K562 (cell line): Measurements from ENCODE around the gene NKIRAS1. TPM values are rescaled to one million over a fixed set of nuclear protein-coding genes. Genes with fewer than 3 reads are reported as not detected.
A peak's percentile ranks its signal among the peaks of the same experiment; 100 is the strongest.
"Not testable (repeated sequence)": the region's sequence is repeated elsewhere in the genome, so short reads cannot be mapped to it uniquely, and the experiment has no call there.

Source experiments
- ATAC-seq: fragments of 200-7000 bp; cut with Tn5 transposase; 3 replicates; pipeline ENCODE4 v1.9.1; 2020; ENCODE audit warnings: moderate library complexity
- BruUV-seq: library from RNA; stranded (reverse); fragments of 400-500 nt; replicated peaks from 2 replicates; lab custom pipeline; 2021; lab: Mats Ljungman, UMichigan
- CTCF ChIA-PET: fragments of 300-600 bp; formaldehyde crosslinking; extraction: SDS; loops from one replicate; lab custom pipeline; 2021; ENCODE audit warnings: low intra/inter-chr PET ratio; lab: Yijun Ruan, JAX
- POLR2A ChIA-PET: fragments of 300-600, 350-650 bp; sonication (Branson Sonifier 250); formaldehyde crosslinking; extraction: SDS; loops from one replicate; lab custom pipeline; 2021; ENCODE audit warnings: antibody characterized with exemption, inconsistent platforms; lab: Yijun Ruan, JAX
- DNase-seq, 4 experiments: peaks; one replicate each; pipeline versions ENCODE4 v3.0.0 to v3.0.0-alpha.2; 2011 to 2018; ENCODE audit warnings: low spot score in 3 of 4, mixed read lengths in 3 of 4; ENCODE audit errors: extremely low read depth in 1 of 4
- FAIRE-seq: peaks from 2 replicates; lab custom pipeline; 2011; peaks lifted over from hg19 to GRCh38; lab: Jason Lieb, UNC
- H2AFZ ChIP-seq: 2 replicates; pipeline ENCODE4 v1.6.0; 2011; ENCODE audit warnings: low read depth, low read length, control low read depth, inconsistent platforms
- H3K27ac ChIP-seq: fragments of 200-600 bp; 3 replicates; pipeline ENCODE4 v1.8.0; 2011; ENCODE audit warnings: low read depth, mild to moderate bottlenecking, control low read depth, inconsistent platforms, low read length, moderate library complexity, mixed read lengths; ENCODE audit errors: extremely low read depth
- H3K27me3 ChIP-seq, 2 experiments: fragments of 300-600 bp in 1 of 2; 2 replicates in 1 of 2; 3 replicates in 1 of 2; pipeline versions ENCODE4 v1.6.0 to v1.8.0; 2011; ENCODE audit warnings: inconsistent platforms in 2 of 2, low read length in 2 of 2, mild to moderate bottlenecking in 1 of 2, mixed read lengths in 1 of 2, moderate library complexity in 1 of 2; ENCODE audit not compliant: control insufficient read depth in 2 of 2, insufficient read depth in 2 of 2
- H3K36me3 ChIP-seq: fragments of 300-600 bp; 3 replicates; pipeline ENCODE4 v1.8.0; 2011; ENCODE audit warnings: mild to moderate bottlenecking, low read length, inconsistent platforms; ENCODE audit not compliant: control insufficient read depth, insufficient read depth
- H3K4me1 ChIP-seq, 2 experiments: fragments of 200-600 bp in 1 of 2; replicated peaks in 1 of 2; 2 replicates in 1 of 2; 3 replicates in 1 of 2; pipeline versions ENCODE4 v1.5.1 to v1.8.0; 2011; ENCODE audit warnings: inconsistent platforms in 2 of 2, low read length in 2 of 2, mild to moderate bottlenecking in 1 of 2, mixed read lengths in 1 of 2, moderate library complexity in 1 of 2; ENCODE audit not compliant: control insufficient read depth in 2 of 2, insufficient read depth in 2 of 2
- H3K4me2 ChIP-seq: 2 replicates; pipeline ENCODE4 v1.6.1; 2011; ENCODE audit warnings: low read length, control low read depth, inconsistent platforms, mixed read lengths; ENCODE audit not compliant: insufficient read depth
- H3K4me3 ChIP-seq: fragments of 200-600 bp; sonication (generic), shearing (Covaris generic); 2 replicates; pipeline ENCODE4 v1.5.1; 2016; ENCODE audit warnings: control low read depth, inconsistent platforms
- H3K79me2 ChIP-seq: fragments of 200-600 bp; 3 replicates; pipeline ENCODE4 v1.8.0; 2011; ENCODE audit warnings: low read length, inconsistent platforms; ENCODE audit not compliant: control insufficient read depth, insufficient read depth
- H3K9ac ChIP-seq, 2 experiments: 2 replicates each; pipeline versions ENCODE4 v1.6.0 to v1.6.1; 2011; ENCODE audit warnings: low read depth in 2 of 2, low read length in 2 of 2, control low read depth in 1 of 2, inconsistent platforms in 1 of 2, mild to moderate bottlenecking in 1 of 2, mixed read lengths in 1 of 2; ENCODE audit not compliant: insufficient read depth in 1 of 2
- H3K9me1 ChIP-seq: one replicate; pipeline ENCODE4 v1.6.0; 2011; ENCODE audit warnings: inconsistent platforms, mild to moderate bottlenecking, low read length, moderate library complexity; ENCODE audit not compliant: control insufficient read depth, insufficient read depth
- H3K9me3 ChIP-seq: replicated peaks from 2 replicates; pipeline ENCODE4 v1.5.1; 2011; ENCODE audit warnings: low read depth, low read length, inconsistent platforms; ENCODE audit not compliant: control insufficient read depth, insufficient read depth
- H4K20me1 ChIP-seq: replicated peaks from 2 replicates; pipeline ENCODE4 v1.6.1; 2011; ENCODE audit warnings: low read length, inconsistent platforms, mixed read lengths; ENCODE audit not compliant: control insufficient read depth, insufficient read depth
- E4F1 ChIP-seq: fragments of 250-450 bp; sonication (Bioruptor Pico); IDR thresholded peaks from 2 replicates; pipeline ENCODE4 v1.5.0; 2021; ENCODE audit warnings: mild to moderate bottlenecking, borderline replicate concordance
- EGR1 ChIP-seq: fragments of 450-650 bp; conservative IDR thresholded peaks from 2 replicates; pipeline ENCODE4 v1.6.1; 2017; ENCODE audit warnings: mild to moderate bottlenecking
- ELF2 ChIP-seq: fragments of 250-450 bp; sonication (Bioruptor Pico); IDR thresholded peaks from 2 replicates; pipeline ENCODE4 v1.5.0; 2021; ENCODE audit warnings: mild to moderate bottlenecking
- ETV1 ChIP-seq: fragments of 450-650 bp; conservative IDR thresholded peaks from 2 replicates; pipeline ENCODE4 v1.6.1; 2016; ENCODE audit warnings: missing genetic modification characterization, control low read depth, low read depth, missing compliant biosample characterization
- HCFC1 ChIP-seq: IDR thresholded peaks from 2 replicates; pipeline ENCODE4 v1.6.1; 2012; ENCODE audit warnings: low read depth, low read length, improper control_type of control experiment
- NKRF ChIP-seq: fragments of 450-650 bp; IDR thresholded peaks from 2 replicates; pipeline ENCODE4 v1.6.1; 2016; ENCODE audit warnings: borderline replicate concordance
- PHB ChIP-seq: fragments of 250-450 bp; sonication (Bioruptor Pico); IDR thresholded peaks from 2 replicates; pipeline ENCODE4 v1.5.0; 2021
- RAD21 ChIP-seq, 2 experiments: fragments of 250-450 bp in 1 of 2; fragments of 450-650 bp in 1 of 2; sonication (Bioruptor Pico) in 1 of 2; formaldehyde crosslinking in 1 of 2; IDR thresholded peaks in 1 of 2; conservative IDR thresholded peaks in 1 of 2; 2 replicates each; pipeline versions ENCODE4 v1.4.0 to v1.8.0; 2020 to 2022; ENCODE audit warnings: mild to moderate bottlenecking in 2 of 2, moderate library complexity in 1 of 2
- SMAD3 ChIP-seq: fragments of 450-650 bp; formaldehyde crosslinking; conservative IDR thresholded peaks from 2 replicates; pipeline ENCODE4 v1.4.0; 2020; ENCODE audit warnings: mild to moderate bottlenecking
- SP1 ChIP-seq: sonication (generic); formaldehyde crosslinking; IDR thresholded peaks from 2 replicates; pipeline ENCODE4 v1.8.1; 2022; ENCODE audit warnings: mild to moderate bottlenecking, missing genetic modification reagents
- TRIM25 ChIP-seq: fragments of 450-650 bp; IDR thresholded peaks from 2 replicates; pipeline ENCODE4 v1.7.0; 2016; ENCODE audit warnings: borderline replicate concordance
- ZC3H11A ChIP-seq: IDR thresholded peaks from 2 replicates; pipeline ENCODE4 v1.6.1; 2012; ENCODE audit warnings: low read depth, low read length, improper control_type of control experiment
- WGBS: fragments of 100-300 bp; shearing (Covaris generic); methylation state at CpG from one replicate; pipeline ENCODE4 v1.1.6; 2016; ENCODE audit warnings: low coverage, mixed read lengths; ENCODE audit not compliant: insufficient coverage; ENCODE audit errors: missing lambda C conversion rate; 5-methylcytosine and 5-hydroxymethylcytosine counted together
- in situ Hi-C: fragments of 300-500 bp; cut with MboI; formaldehyde crosslinking; loops from 4 replicates; pipeline ENCODE4 v1.15.0; 2018; ENCODE audit warnings: inconsistent platforms, mixed read lengths
- intact Hi-C: fragments of 100-400 bp; cut with micrococcal nuclease; formaldehyde crosslinking; loops from 2 replicates; pipeline ENCODE4 v1.14.2; 2022
- polyA plus RNA-seq, 8 experiments: library from polyadenylated mRNA; depleted of rRNA in 4 of 8; stranded (reverse) in 5 of 8; unstranded in 3 of 8; fragments of >200 nt; fragmentation: Nextera tagmentation in 2 of 8; fragmentation: Illumina TruSeq in 1 of 8; extraction: Ambion mirVana in 2 of 8; extraction: Trizol in 1 of 8; gene quantifications; 2 replicates each; pipeline versions ENCODE4 v1.2.1 to v1.2.3, GENCODE V29; 2011 to 2014; ENCODE audit warnings: inconsistent platforms in 1 of 8, missing spikeins in 1 of 8
- total RNA-seq, 7 experiments: library from RNA; depleted of rRNA in 6 of 7; stranded (reverse); fragments of >200 nt in 6 of 7; fragmentation: Illumina TruSeq in 2 of 7; extraction: Trizol in 2 of 7; gene quantifications; 2 replicates each; pipeline versions ENCODE4 v1.2.1 to v1.2.3, GENCODE V29; 2011 to 2021; ENCODE audit warnings: low replicate concordance in 1 of 7

The NKIRAS1 gene
- total and polyA plus RNA-seq, 9 of the 15 experiments (the other 6 are each of a cell fraction or from before 2014, with no cell fraction given): 5.1 to 10.3 (median 6.3) TPM

- TF ChIP-seq SP1 (CRISPR knock-in tag): 0 out of 2 replicates have a peak, but pooled peaks have one; percentile 32
- TF ChIP-seq E4F1 (CRISPR knock-in tag): 0 out of 2 replicates have a peak, but pooled peaks have one; percentile 11
Measured at GRCh38 chr3:23918331-23918730, 1.5 kb upstream of the NKIRAS1 start (continued).

GRCh38 chr3:23917679-23918303 is 1.0 kb upstream of the NKIRAS1 start:
- H3K9me1 ChIP-seq, FAIRE-seq, CTCF ChIA-PET, BruUV-seq, in situ Hi-C loops, H3K9me3 ChIP-seq, H3K27me3 ChIP-seq: not testable (repeated sequence)
- Histone ChIP-seq H3K9ac (peak overlapping the region; percentile 97 to 99), H3K4me3 (peak overlapping the region; percentile 73), H2AFZ (peak overlapping the region; percentile 96; the same call in 1 of the 2 replicates), H3K27ac (peak overlapping the region; percentile 91), H4K20me1 (peaks cover 22% of the 10 kb centered on the region), H3K4me1 (peaks cover 6 to 19% of the 10 kb centered on the region in 2 experiments), H3K4me2 (peak overlapping the region; percentile 91), H3K36me3 (peaks cover 43% of the 10 kb centered on the region), H3K79me2 (peaks cover 60% of the 10 kb centered on the region)
- intact Hi-C loops: loop anchor here (1.0 to 10.0 kb wide), 3 partner anchors 28 to 577 kb away; partner anchors contain the start of genes NR1D2 and THRB
- WGBS: under 1% methylated on average over 19 of the region's 21 CpGs
- POLR2A ChIA-PET: interaction anchor here (0.6 to 7.1 kb wide), 25 partner anchors 11 to 1870 kb away, joined by 3 to 165 read pairs (median 5); no protein-coding TSS in a partner anchor
- ATAC-seq (peak; percentile 60), DNase-seq (peak in 2 of 4 experiments; percentile 76 to 82)
- TF ChIP-seq EGR1 (peak; percentile 62; the same call in 1 of the 2 replicates), RAD21 (CRISPR knock-in tag; conservative IDR thresholded peaks at IDR 0.05 in 1 of 2, IDR thresholded peaks at IDR 0.05 in 1 of 2) (0 out of 4 replicates have a peak, but pooled peaks of 1 of the 2 experiments have one; percentile 1), HCFC1 (0 out of 2 replicates have a peak, but pooled peaks have one; percentile 25), PHB (CRISPR knock-in tag) (peak; percentile 9; the same call in 1 of the 2 replicates), ZC3H11A (0 out of 2 replicates have a peak, but pooled peaks have one; percentile 29), ELF2 (CRISPR knock-in tag) (peak; percentile 4; the same call in 1 of the 2 replicates), TRIM25 (0 out of 2 replicates have a peak, but pooled peaks have one; percentile 7), SMAD3 (CRISPR knock-in tag) (0 out of 2 replicates have a peak, but pooled peaks have one; percentile 20), NKRF (0 out of 2 replicates have a peak, but pooled peaks have one; percentile 26), ETV1 (peak; percentile 42; the same call in 1 of the 2 replicates)
